ENCODE measurements around the gene TRPM4. TPM values are rescaled to one million over a fixed set of nuclear protein-coding genes. Genes with fewer than 3 reads are reported as not detected.
A peak's percentile ranks its signal among the peaks of the same experiment; 100 is the strongest.

Gene TRPM4
- total and polyA plus RNA-seq, 2 of the 13 experiments (the other 11 are each of a cell fraction or from before 2014, with no cell fraction given) = 1.9 to 4.3 TPM

DNA sequence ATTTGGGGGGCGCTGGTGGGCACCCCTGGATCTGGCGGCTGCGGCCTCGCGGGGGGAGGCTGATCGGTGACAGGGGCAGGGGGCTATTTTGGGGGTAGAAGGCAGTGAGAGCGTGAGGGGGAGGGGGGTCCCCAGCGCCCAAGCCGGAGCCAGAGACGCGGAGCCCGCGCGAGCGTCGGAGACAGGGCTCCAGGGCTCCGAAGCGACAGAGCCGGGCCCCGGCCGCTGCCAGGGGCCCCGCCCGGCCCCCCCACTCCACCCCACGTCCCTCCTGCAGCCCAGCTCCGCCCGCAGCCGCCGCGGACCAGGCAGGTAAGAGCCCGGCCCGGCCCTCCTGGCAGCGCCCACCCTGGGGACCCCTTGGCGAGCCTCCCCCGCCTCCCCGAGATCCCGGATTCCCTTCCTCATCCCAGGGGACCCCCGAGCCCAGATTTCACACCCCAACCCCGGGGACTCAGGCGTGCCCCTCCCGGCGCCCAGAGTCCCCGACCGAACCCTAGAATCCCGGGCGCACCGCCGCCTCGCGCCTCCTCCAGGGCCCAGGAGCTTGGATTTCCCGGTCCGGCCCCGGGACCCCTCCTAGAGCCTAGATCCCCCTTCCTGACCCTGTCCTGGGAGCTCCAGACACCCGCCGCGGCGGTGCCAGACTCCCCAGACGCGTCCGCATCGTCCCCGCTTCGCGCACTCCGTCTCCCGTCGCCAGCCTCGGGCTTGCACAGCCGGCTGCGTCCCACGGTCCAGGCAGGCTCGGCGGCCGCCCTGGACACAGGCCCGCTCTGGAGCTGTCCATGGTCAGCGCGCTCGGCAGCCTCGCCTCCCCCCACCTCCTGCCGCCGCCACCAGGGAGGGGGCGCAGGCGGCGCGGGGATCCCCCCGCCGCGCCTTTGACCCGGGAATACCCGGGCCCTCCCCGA is 37.9 kb upstream of the TRPM4 start, which contains the start of gene PPFIA3 (continued):
- TF ChIP-seq, protein P1, sequence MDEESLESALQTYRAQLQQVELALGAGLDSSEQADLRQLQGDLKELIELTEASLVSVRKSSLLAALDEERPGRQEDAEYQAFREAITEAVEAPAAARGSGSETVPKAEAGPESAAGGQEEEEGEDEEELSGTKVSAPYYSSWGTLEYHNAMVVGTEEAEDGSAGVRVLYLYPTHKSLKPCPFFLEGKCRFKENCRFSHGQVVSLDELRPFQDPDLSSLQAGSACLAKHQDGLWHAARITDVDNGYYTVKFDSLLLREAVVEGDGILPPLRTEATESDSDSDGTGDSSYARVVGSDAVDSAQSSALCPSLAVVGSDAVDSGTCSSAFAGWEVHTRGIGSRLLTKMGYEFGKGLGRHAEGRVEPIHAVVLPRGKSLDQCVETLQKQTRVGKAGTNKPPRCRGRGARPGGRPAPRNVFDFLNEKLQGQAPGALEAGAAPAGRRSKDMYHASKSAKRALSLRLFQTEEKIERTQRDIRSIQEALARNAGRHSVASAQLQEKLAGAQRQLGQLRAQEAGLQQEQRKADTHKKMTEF (CRISPR knock-in tag; IDR thresholded peaks at IDR 0.05) = peak; percentile 79; the same call in 1 of the 2 replicates
- TF ChIP-seq ZNF670 (CRISPR knock-in tag; IDR thresholded peaks at IDR 0.05; ENCODE audit: borderline replicate concordance) (no peak), CENPT (CRISPR knock-in tag; IDR thresholded peaks at IDR 0.05; ENCODE audit: low read depth) (peak; percentile 68; the same call in 1 of the 2 replicates), HMG20B (CRISPR knock-in tag; conservative IDR thresholded peaks at IDR 0.05) (0 out of 2 replicates have a peak, but pooled peaks have one; percentile 39), ZMYM2 (CRISPR knock-in tag; IDR thresholded peaks at IDR 0.05) (no peak), SP4 (CRISPR knock-in tag; IDR thresholded peaks at IDR 0.05) (peak; percentile 18), ATF7-NPFF (CRISPR knock-in tag; IDR thresholded peaks at IDR 0.05; ENCODE audit: low read depth) (peak; percentile 79; the same call in 1 of the 2 replicates), MYC (CRISPR knock-in tag; IDR thresholded peaks at IDR 0.05; ENCODE audit: borderline replicate concordance) (0 out of 2 replicates have a peak, but pooled peaks have one; percentile 62), SRF (IDR thresholded peaks at IDR 0.05; ENCODE audit: low read depth, low read length) (no peak), THAP11 (CRISPR knock-in tag; IDR thresholded peaks at IDR 0.05) (peak; percentile 74), MED13 (CRISPR knock-in tag; IDR thresholded peaks at IDR 0.05) (peak; percentile 58), ZSCAN31 (CRISPR knock-in tag; IDR thresholded peaks at IDR 0.05; ENCODE audit: low read depth) (0 out of 2 replicates have a peak, but pooled peaks have one; percentile 33), ZNF546 (CRISPR knock-in tag; conservative IDR thresholded peaks at IDR 0.05) (peak; percentile 66; the same call in 1 of the 2 replicates), HNF4G (IDR thresholded peaks at IDR 0.05; ENCODE audit: borderline replicate concordance, low read depth, low read length) (no peak), HNF4G (CRISPR knock-in tag; IDR thresholded peaks at IDR 0.05; ENCODE audit: borderline replicate concordance, low read depth) (no peak), BORCS8-MEF2B (CRISPR knock-in tag; IDR thresholded peaks at IDR 0.05) (0 out of 2 replicates have a peak, but pooled peaks have one; percentile 67)
- TF ChIP-seq, protein P2, sequence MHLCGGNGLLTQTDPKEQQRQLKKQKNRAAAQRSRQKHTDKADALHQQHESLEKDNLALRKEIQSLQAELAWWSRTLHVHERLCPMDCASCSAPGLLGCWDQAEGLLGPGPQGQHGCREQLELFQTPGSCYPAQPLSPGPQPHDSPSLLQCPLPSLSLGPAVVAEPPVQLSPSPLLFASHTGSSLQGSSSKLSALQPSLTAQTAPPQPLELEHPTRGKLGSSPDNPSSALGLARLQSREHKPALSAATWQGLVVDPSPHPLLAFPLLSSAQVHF (CRISPR knock-in tag; IDR thresholded peaks at IDR 0.05) = 0 out of 2 replicates have a peak, but pooled peaks have one; percentile 34
- TF ChIP-seq, protein P3, sequence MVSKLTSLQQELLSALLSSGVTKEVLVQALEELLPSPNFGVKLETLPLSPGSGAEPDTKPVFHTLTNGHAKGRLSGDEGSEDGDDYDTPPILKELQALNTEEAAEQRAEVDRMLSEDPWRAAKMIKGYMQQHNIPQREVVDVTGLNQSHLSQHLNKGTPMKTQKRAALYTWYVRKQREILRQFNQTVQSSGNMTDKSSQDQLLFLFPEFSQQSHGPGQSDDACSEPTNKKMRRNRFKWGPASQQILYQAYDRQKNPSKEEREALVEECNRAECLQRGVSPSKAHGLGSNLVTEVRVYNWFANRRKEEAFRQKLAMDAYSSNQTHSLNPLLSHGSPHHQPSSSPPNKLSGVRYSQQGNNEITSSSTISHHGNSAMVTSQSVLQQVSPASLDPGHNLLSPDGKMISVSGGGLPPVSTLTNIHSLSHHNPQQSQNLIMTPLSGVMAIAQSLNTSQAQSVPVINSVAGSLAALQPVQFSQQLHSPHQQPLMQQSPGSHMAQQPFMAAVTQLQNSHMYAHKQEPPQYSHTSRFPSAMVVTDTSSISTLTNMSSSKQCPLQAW (CRISPR knock-in tag; IDR thresholded peaks at IDR 0.05) = peak; percentile 45; the same call in 1 of the 2 replicates
- TF ChIP-seq, protein P4, sequence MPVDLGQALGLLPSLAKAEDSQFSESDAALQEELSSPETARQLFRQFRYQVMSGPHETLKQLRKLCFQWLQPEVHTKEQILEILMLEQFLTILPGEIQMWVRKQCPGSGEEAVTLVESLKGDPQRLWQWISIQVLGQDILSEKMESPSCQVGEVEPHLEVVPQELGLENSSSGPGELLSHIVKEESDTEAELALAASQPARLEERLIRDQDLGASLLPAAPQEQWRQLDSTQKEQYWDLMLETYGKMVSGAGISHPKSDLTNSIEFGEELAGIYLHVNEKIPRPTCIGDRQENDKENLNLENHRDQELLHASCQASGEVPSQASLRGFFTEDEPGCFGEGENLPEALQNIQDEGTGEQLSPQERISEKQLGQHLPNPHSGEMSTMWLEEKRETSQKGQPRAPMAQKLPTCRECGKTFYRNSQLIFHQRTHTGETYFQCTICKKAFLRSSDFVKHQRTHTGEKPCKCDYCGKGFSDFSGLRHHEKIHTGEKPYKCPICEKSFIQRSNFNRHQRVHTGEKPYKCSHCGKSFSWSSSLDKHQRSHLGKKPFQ (CRISPR knock-in tag; IDR thresholded peaks at IDR 0.05; ENCODE audit: insufficient replicate concordance) = peak; percentile 67
- TF ChIP-seq, protein P5, sequence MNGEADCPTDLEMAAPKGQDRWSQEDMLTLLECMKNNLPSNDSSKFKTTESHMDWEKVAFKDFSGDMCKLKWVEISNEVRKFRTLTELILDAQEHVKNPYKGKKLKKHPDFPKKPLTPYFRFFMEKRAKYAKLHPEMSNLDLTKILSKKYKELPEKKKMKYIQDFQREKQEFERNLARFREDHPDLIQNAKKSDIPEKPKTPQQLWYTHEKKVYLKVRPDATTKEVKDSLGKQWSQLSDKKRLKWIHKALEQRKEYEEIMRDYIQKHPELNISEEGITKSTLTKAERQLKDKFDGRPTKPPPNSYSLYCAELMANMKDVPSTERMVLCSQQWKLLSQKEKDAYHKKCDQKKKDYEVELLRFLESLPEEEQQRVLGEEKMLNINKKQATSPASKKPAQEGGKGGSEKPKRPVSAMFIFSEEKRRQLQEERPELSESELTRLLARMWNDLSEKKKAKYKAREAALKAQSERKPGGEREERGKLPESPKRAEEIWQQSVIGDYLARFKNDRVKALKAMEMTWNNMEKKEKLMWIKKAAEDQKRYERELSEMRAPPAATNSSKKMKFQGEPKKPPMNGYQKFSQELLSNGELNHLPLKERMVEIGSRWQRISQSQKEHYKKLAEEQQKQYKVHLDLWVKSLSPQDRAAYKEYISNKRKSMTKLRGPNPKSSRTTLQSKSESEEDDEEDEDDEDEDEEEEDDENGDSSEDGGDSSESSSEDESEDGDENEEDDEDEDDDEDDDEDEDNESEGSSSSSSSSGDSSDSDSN (CRISPR knock-in tag; IDR thresholded peaks at IDR 0.05) = peak; percentile 97

Measured in HepG2 (cell line).